ENCODE measurements around the gene NUP153. TPM values are rescaled to one million over a fixed set of nuclear protein-coding genes. Genes with fewer than 3 reads are reported as not detected.

The NUP153 gene
- polyA plus RNA-seq, 1 donor from 2014 or later, result 20.6 TPM

GRCh38 chr6:17700421-17701416 is 6.0 kb downstream of the NUP153 start:
- H2AFZ ChIP-seq (ENCODE audit: low read depth, low read length), result no peak overlapping the region
- H3K36me3 ChIP-seq (ENCODE audit: insufficient read depth, low read length), result no peaks in the 10 kb centered on the region
- H3K9ac ChIP-seq (ENCODE audit: low read length), result no peak overlapping the region
- H3K4me3 ChIP-seq (ENCODE audit: low read length), result no peak overlapping the region
- H3K9me2 ChIP-seq (ENCODE audit: insufficient read depth, low read length), result no peaks in the 10 kb centered on the region
- H3K27ac ChIP-seq (ENCODE audit: low read length), result no peak overlapping the region
- H4K20me1 ChIP-seq (ENCODE audit: insufficient read depth), result no peaks in the 10 kb centered on the region
- H3K27me3 ChIP-seq (ENCODE audit: insufficient read depth, low read depth, low read length), result no peaks in the 10 kb centered on the region
- no peaks in the 10 kb centered on the region for H3F3A ChIP-seq (ENCODE audit: insufficient read depth, low read length, poor library complexity, severe bottlenecking)
- TF ChIP-seq EP300 (conservative IDR thresholded peaks at IDR 0.05; ENCODE audit: poor library complexity, severe bottlenecking) (no peak), TAF1 (IDR thresholded peaks at IDR 0.05; ENCODE audit: low read depth) (no peak), SMC3 (conservative IDR thresholded peaks at IDR 0.05; ENCODE audit: poor library complexity) (no peak), CTCF (IDR thresholded peaks at IDR 0.05; ENCODE audit: poor library complexity, severe bottlenecking) (no peak), EZH2 (IDR thresholded peaks at IDR 0.05; ENCODE audit: borderline replicate concordance, insufficient read depth, low read length, poor library complexity, severe bottlenecking) (no peak)
- H3K4me2 ChIP-seq (ENCODE audit: low read length), result no peak overlapping the region
- no peaks in the 10 kb centered on the region for H3K9me3 ChIP-seq (ENCODE audit: low read length)
- peaks cover 77% of the 10 kb centered on the region for H3K79me2 ChIP-seq (replicated peaks; ENCODE audit: insufficient read depth, low read length)

GRCh38 chr6:17691925-17692538 is 14.7 kb downstream of the NUP153 start:
- no peaks in the 10 kb centered on the region for H3K9me2 ChIP-seq (ENCODE audit: insufficient read depth, low read length)
- no peaks in the 10 kb centered on the region for H3K27me3 ChIP-seq (ENCODE audit: insufficient read depth, low read depth, low read length)
- H3K79me2 ChIP-seq (replicated peaks; ENCODE audit: insufficient read depth, low read length), result peaks cover 67% of the 10 kb centered on the region
- no peaks in the 10 kb centered on the region for H3K9me3 ChIP-seq (ENCODE audit: low read length)
- H2AFZ ChIP-seq (ENCODE audit: low read depth, low read length), result no peak overlapping the region
- H3K9ac ChIP-seq (ENCODE audit: low read length), result no peak overlapping the region
- H3F3A ChIP-seq (ENCODE audit: insufficient read depth, low read length, poor library complexity, severe bottlenecking), result no peaks in the 10 kb centered on the region
- no peak overlapping the region for H3K27ac ChIP-seq (ENCODE audit: low read length)
- TF ChIP-seq POLR2AphosphoS5 (IDR thresholded peaks at IDR 0.05) (no peak), EZH2 (IDR thresholded peaks at IDR 0.05; ENCODE audit: borderline replicate concordance, insufficient read depth, low read length, poor library complexity, severe bottlenecking) (no peak), MXI1 (conservative IDR thresholded peaks at IDR 0.05; ENCODE audit: poor library complexity, severe bottlenecking) (no peak), RAD21 (conservative IDR thresholded peaks at IDR 0.05) (no peak), SMC3 (conservative IDR thresholded peaks at IDR 0.05; ENCODE audit: poor library complexity) (no peak), EP300 (conservative IDR thresholded peaks at IDR 0.05; ENCODE audit: poor library complexity, severe bottlenecking) (no peak), TAF1 (IDR thresholded peaks at IDR 0.05; ENCODE audit: low read depth) (no peak), CTCF (IDR thresholded peaks at IDR 0.05; ENCODE audit: poor library complexity, severe bottlenecking) (no peak)
- TF ChIP-seq, protein P1, sequence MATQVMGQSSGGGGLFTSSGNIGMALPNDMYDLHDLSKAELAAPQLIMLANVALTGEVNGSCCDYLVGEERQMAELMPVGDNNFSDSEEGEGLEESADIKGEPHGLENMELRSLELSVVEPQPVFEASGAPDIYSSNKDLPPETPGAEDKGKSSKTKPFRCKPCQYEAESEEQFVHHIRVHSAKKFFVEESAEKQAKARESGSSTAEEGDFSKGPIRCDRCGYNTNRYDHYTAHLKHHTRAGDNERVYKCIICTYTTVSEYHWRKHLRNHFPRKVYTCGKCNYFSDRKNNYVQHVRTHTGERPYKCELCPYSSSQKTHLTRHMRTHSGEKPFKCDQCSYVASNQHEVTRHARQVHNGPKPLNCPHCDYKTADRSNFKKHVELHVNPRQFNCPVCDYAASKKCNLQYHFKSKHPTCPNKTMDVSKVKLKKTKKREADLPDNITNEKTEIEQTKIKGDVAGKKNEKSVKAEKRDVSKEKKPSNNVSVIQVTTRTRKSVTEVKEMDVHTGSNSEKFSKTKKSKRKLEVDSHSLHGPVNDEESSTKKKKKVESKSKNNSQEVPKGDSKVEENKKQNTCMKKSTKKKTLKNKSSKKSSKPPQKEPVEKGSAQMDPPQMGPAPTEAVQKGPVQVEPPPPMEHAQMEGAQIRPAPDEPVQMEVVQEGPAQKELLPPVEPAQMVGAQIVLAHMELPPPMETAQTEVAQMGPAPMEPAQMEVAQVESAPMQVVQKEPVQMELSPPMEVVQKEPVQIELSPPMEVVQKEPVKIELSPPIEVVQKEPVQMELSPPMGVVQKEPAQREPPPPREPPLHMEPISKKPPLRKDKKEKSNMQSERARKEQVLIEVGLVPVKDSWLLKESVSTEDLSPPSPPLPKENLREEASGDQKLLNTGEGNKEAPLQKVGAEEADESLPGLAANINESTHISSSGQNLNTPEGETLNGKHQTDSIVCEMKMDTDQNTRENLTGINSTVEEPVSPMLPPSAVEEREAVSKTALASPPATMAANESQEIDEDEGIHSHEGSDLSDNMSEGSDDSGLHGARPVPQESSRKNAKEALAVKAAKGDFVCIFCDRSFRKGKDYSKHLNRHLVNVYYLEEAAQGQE (IDR thresholded peaks at IDR 0.05; ENCODE audit: borderline replicate concordance), result no peak
- H4K20me1 ChIP-seq (ENCODE audit: insufficient read depth), result no peaks in the 10 kb centered on the region
- H3K4me2 ChIP-seq (ENCODE audit: low read length), result no peak overlapping the region
- H3K36me3 ChIP-seq (ENCODE audit: insufficient read depth, low read length), result no peaks in the 10 kb centered on the region
- no peak overlapping the region for H3K4me3 ChIP-seq (ENCODE audit: low read length)

Data from neural cell (in vitro differentiated cells).